ENCODE results near the gene GABBR1. TPM values are rescaled to one million over a fixed set of nuclear protein-coding genes. Genes with fewer than 3 reads are reported as not detected.

Gene GABBR1
- total RNA-seq, 1 donor from 2014 or later = 120 TPM

DNA sequence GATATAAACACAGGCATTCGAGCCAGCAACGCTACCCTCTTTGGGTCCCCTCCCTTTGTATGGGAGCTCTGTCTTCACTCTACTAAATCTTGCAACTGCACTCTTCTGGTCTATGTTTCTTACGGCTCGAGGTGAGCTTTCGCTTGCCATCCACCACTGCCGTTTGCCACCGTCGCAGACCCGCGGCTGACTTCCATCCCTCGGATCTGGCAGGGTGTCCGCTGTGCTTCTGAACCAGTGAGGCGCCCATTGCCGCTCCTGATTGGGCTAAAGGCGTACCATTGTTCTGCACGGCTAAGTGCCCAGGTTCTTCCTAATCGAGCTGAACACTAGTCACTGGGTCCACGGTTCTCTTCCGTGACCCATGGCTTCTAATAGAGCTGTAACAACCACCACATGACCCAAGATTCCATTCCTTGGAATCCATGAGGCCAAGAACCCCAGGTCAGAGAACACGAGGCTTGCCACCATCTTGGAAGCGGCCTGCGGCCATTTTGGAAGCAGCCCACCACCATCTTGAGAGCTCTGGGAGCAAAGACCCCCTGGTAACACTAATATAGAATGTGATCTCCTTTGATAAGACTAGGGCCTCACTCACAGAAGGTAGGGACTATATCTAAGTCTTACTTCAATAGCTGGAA, 74.4 kb downstream of the GABBR1 start:
- DNase-seq (ENCODE audit: low spot score, unreplicated experiment) = no peak
- H3K27ac Mint-ChIP-seq = no peak overlapping the region
- H3K4me3 Mint-ChIP-seq (ENCODE audit: low read depth) = no peak overlapping the region
- peaks cover 57% of the 10 kb centered on the region for H3K27me3 Mint-ChIP-seq
- H3K9me3 Mint-ChIP-seq (ENCODE audit: low read depth) = no peaks in the 10 kb centered on the region
- H3K36me3 Mint-ChIP-seq (ENCODE audit: insufficient read depth) = no peaks in the 10 kb centered on the region
- peaks cover 8% of the 10 kb centered on the region for H3K4me1 Mint-ChIP-seq (ENCODE audit: low read depth)
- TF ChIP-seq CTCF (IDR thresholded peaks at IDR 0.05; ENCODE audit: unreplicated experiment) = no peak

DNA sequence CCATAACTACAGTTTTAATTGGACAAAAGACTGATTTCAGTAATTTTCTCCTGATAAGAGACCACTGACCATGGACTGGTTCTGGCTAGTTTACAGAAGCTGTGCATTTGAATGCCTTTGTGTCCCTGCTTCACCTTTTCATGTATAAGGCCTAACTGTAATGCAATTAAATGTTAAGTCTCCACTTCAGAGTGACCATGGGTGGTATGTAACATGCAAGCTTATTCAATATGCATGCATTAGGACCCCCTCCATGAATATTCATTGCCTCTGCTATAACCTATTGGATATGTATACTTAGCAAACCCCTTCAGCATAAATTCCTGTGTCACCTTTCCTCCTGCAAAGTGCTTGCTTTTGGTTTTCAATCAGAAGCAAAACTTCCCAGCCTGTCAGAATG, 75.7 kb downstream of the GABBR1 start:
- Mint-ChIP-seq H3K27ac (no peak overlapping the region), H3K27me3 (peaks cover 67% of the 10 kb centered on the region), H3K9me3 (ENCODE audit: low read depth) (no peaks in the 10 kb centered on the region), H3K4me3 (ENCODE audit: low read depth) (no peak overlapping the region), H3K36me3 (ENCODE audit: insufficient read depth) (no peaks in the 10 kb centered on the region), H3K4me1 (ENCODE audit: low read depth) (peaks cover 8% of the 10 kb centered on the region)
- TF ChIP-seq CTCF (IDR thresholded peaks at IDR 0.05; ENCODE audit: unreplicated experiment) = no peak
- DNase-seq (ENCODE audit: low spot score, unreplicated experiment) = no peak

DNA sequence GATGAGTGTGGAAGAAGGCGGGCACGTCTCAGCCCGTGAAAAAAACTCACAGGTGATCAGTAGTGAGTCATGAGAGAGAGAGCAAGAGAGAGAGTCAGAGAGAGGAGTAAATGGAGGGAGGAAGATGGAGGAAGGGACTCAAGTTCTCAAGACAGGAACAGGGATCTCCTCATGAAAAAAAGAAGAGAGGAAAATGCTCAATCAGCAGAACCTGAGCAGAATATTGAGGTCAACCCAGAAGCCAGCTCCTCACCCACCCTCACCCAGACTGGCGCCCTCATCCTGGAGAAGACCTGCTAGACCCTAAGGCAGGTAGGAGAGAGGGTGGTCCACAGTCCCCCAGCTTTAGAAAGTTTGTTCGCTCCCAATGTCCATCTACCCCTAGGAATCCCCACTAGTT, 78.2 kb downstream of the GABBR1 start:
- no peak for TF ChIP-seq CTCF (IDR thresholded peaks at IDR 0.05; ENCODE audit: unreplicated experiment)
- H3K36me3 Mint-ChIP-seq (ENCODE audit: insufficient read depth) = no peaks in the 10 kb centered on the region

DNA sequence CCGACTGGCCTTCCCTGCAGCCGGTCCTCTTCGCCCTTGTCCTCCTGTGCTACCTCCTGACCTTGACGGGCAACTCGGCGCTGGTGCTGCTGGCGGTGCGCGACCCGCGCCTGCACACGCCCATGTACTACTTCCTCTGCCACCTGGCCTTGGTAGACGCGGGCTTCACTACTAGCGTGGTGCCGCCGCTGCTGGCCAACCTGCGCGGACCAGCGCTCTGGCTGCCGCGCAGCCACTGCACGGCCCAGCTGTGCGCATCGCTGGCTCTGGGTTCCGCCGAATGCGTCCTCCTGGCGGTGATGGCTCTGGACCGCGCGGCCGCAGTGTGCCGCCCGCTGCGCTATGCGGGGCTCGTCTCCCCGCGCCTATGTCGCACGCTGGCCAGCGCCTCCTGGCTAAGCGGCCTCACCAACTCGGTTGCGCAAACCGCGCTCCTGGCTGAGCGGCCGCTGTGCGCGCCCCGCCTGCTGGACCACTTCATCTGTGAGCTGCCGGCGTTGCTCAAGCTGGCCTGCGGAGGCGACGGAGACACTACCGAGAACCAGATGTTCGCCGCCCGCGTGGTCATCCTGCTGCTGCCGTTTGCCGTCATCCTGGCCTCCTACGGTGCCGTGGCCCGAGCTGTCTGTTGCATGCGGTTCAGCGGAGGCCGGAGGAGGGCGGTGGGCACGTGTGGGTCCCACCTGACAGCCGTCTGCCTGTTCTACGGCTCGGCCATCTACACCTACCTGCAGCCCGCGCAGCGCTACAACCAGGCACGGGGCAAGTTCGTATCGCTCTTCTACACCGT, 79.5 kb downstream of the GABBR1 start:
- peak; percentile 35 for TF ChIP-seq CTCF (IDR thresholded peaks at IDR 0.05; ENCODE audit: unreplicated experiment)
- H3K4me3 Mint-ChIP-seq (ENCODE audit: low read depth) = peak overlapping the region; percentile 20
- DNase-seq (ENCODE audit: low spot score, unreplicated experiment) = peak; percentile 52
- no peaks in the 10 kb centered on the region for H3K4me1 Mint-ChIP-seq (ENCODE audit: low read depth)
- H3K27me3 Mint-ChIP-seq = peaks cover 88% of the 10 kb centered on the region
- H3K27ac Mint-ChIP-seq = no peak overlapping the region
- no peaks in the 10 kb centered on the region for H3K36me3 Mint-ChIP-seq (ENCODE audit: insufficient read depth)
- H3K9me3 Mint-ChIP-seq (ENCODE audit: low read depth) = no peaks in the 10 kb centered on the region

More for the DNA sequence above, 78.2 kb downstream of the GABBR1 start:
- Mint-ChIP-seq H3K4me3 (ENCODE audit: low read depth) (no peak overlapping the region), H3K27ac (no peak overlapping the region), H3K9me3 (ENCODE audit: low read depth) (no peaks in the 10 kb centered on the region), H3K27me3 (peaks cover 85% of the 10 kb centered on the region), H3K4me1 (ENCODE audit: low read depth) (peaks cover 4% of the 10 kb centered on the region)
- no peak for DNase-seq (ENCODE audit: low spot score, unreplicated experiment)

DNA sequence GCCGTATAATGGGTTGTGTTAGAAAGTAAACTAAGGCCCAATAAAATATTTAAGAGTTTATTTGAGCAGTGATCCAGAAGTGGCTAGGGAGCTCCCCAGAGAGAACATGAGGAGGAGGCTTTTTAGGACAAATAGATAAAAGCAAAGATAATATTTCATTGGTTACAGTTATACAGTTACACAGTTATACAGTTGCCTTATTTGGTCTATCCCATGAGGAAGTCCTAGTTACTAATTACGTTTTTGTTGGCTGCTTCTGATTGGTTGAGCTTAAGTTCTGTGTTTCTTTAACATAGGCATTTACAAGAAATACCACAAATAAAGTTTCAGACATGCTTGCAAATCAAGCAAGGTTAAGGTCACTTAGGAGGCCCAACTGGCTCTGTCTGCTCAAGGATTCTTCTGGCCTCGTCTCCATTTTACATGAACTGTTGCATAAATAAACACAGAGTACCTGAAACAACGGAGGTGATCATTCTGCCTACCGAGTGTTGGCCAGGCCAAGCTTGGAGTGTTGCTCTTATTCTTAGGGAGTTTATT, 80.4 kb downstream of the GABBR1 start:
- Mint-ChIP-seq H3K27ac (no peak overlapping the region), H3K36me3 (ENCODE audit: insufficient read depth) (no peaks in the 10 kb centered on the region), H3K9me3 (ENCODE audit: low read depth) (no peaks in the 10 kb centered on the region), H3K27me3 (peaks cover 89% of the 10 kb centered on the region), H3K4me1 (ENCODE audit: low read depth) (no peaks in the 10 kb centered on the region), H3K4me3 (ENCODE audit: low read depth) (peak overlapping the region; percentile 4)
- no peak for TF ChIP-seq CTCF (IDR thresholded peaks at IDR 0.05; ENCODE audit: unreplicated experiment)
- DNase-seq (ENCODE audit: low spot score, unreplicated experiment) = no peak
